HG03442 (cell line): ENCODE results near the gene RGS18.
"Not testable (repeated sequence)": the region's sequence is repeated elsewhere in the genome, so short reads cannot be mapped to it uniquely, and the experiment has no call there.

Source experiments
- ATAC-seq: cut with Tn5 transposase; IDR thresholded peaks from one replicate; pipeline ENCODE4 v1.9.1; 2021; ENCODE audit warnings: mild to moderate bottlenecking, moderate library complexity; ENCODE audit not compliant: unreplicated experiment

Gene RGS18, protein sequence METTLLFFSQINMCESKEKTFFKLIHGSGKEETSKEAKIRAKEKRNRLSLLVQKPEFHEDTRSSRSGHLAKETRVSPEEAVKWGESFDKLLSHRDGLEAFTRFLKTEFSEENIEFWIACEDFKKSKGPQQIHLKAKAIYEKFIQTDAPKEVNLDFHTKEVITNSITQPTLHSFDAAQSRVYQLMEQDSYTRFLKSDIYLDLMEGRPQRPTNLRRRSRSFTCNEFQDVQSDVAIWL

DNA sequence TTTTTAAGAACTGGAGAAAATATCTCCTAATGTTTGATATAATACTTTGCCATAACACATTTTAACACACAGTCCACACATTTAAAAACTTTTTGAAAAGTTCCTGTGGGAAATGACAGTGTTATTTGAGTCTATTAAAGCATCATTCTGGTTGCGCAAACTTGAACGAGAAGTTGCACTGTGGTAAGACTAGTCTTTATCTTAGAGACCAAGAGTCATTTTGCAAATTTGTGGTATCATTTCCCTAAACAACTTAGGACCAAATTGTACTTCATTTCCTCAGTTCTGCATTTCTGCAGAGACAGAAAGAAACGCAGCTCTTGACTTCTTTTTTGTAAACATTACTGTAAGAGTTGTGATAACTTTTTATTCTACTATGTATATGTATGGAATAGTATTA lies at the start of gene RGS18:
Gene RGS18 (plus strand): TSS at position 282 of the 400 bp plus-strand sequence. CDS start 176 bp downstream, outside the sequence.
- ATAC-seq, result peak; percentile 89

DNA sequence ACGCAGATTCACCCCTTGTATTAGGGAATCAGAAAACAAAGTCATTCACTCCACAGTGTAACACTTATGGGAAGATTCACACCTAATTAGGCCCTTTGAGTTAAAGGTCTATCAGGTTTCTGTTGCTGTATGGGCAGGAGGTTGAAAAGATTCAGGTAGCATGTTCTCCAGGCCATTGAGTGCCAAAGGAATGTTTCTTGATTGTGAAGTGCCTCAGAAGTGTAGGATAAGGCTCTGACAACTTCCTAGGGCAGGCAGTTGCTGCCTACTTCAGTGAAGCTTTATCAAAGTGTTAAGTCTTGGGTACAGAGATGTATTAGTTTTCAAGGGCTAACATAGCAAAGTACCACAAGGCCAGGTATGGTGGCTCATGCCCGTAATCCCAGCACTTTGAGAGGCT lies 48.7 kb upstream of the RGS18 start:
- no peak for ATAC-seq

DNA sequence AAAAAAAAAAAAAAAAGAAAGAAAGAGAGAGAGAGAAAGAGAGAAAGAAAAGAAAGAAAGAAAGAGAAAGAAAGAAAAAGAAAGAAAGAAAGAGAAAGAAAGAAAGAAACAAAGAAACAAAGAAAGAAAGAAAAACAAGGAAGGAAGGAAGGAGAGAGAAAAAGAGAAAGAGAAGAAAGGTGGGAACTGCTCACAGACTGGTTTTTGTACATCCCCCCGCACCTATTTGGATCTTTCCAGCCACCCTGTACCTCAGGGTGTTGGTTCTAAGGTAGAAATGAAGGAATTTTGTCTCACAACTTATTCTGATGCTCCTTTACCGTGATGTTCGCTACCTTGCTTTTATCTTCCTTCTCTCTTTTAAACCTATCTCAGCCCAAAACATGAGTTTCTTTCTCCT lies 43.3 kb upstream of the RGS18 start:
- ATAC-seq, result no peak

DNA sequence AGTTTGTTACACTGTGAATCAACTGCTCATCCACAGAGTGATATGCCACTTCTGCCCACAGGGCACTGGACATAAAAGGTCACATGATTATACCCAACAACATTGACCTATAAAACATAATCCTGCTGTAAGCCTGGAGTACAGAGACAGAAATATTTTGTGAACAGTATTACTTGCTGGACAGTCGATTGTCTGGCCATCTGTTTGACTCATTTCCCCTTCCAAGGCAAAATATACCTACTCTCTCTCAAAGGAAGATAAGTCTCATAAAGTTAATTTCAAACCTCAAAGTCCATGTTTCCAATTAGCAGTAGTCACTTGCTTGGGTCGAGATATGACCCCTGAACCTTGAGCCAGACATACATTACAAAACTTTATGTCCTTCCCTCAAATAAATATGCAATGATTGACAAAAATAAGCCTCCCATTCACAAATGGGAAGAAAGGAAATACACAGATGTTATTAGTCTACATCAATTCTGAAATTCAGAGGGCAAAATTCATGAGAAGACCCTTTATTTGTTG lies 39.3 kb upstream of the RGS18 start:
- ATAC-seq, result no peak

DNA sequence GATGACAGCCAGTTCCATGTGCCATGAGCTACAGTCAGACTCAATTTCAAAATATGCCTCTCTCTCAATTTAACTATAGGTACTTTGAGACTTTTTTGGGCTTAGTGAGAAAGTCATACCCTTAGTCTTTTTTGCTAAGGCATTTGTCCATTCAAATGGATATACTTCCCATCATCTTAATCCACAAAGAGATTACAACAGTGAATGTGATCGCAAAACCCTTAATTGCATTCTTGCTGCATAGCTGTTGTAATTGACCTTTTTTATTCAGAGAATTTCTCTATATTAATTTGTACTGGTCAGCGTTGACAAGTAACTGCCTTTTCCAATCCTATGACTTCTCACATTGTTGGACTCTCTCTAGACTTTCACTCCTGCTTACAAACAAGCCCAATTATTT lies 38.6 kb upstream of the RGS18 start:
- ATAC-seq, result no peak

DNA sequence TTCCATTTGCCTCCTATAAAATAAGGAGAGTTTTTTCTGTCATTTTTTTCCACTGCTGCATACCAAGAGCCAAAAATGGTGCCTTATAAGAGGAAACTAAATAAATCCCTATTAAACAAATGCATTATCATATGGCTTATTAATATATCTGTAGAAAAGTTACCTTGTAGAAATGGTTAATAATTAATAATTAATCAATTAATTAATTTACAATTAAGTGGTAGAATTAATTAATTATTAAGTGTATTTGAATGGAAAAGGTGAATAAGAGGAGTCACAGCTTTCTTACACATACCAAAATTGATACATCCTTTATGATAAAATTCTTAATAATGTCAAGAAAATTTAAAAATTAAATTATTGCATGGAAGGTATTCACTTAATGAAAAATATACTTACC lies 35.6 kb upstream of the RGS18 start:
- ATAC-seq, result no peak

DNA sequence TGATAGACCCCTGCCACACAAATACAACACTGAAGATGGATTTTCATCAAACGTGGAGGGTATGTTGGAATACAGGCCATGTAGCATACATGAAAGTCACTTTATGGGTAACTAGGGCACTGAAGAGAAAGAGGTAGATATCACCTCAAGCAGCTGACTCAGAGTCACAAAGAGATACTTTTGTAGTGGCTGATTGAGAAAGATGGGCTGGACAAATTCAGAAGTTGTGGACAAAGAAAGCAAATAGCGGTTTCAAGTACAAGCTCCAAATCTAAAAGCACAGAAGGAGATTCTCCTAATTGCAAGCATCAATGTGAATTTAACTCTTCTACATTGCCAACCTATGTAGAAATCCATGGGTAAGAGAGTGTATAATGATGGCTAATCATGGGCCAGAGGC lies 35.0 kb upstream of the RGS18 start:
- no peak for ATAC-seq

DNA sequence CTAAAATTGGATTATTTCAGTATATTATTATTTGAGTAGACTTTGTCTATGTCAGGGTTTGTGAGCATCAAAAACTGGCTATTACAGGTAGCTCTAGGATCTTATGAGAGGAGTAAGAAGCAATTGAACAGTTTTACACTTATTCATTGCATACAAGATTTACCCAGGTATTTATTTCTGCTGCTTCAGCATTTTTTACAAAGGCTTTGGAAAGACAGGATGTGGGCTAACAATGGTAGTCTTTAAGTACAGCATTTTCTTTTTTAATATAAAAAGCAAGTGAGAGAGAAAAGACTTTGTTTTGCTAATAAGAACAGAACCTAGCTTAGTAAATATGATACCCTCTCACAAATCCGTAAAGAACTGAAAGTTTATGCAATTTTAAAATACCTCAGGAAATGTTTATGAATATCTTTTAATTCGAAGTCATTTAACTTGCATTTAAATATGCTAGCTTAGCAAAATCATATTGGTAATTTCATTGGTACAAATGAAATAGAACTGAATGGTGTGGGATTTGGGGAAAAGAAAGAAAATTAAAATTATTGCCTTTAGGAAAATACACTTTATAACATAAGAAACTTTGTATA lies 32.1 kb upstream of the RGS18 start:
- no peak for ATAC-seq

DNA sequence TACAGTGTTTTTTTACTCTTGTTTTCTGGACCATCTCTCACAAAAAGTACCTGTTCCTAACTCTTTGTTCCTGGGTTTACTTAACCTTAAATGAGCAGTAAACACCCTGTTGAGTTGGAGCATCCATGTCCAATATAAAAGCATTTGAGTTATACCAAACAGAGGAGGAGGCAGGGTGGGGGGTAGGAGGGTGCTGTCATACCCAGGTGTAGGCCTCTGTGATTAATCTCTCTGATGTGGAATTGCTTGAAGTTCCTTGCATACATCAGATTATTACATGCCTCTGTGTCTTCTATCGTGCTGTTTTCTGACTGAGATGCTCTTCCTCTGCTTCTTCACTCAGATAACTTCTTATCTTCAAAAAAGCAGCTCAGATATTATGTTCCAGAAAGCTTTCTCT lies 28.1 kb upstream of the RGS18 start:
- no peak for ATAC-seq

DNA sequence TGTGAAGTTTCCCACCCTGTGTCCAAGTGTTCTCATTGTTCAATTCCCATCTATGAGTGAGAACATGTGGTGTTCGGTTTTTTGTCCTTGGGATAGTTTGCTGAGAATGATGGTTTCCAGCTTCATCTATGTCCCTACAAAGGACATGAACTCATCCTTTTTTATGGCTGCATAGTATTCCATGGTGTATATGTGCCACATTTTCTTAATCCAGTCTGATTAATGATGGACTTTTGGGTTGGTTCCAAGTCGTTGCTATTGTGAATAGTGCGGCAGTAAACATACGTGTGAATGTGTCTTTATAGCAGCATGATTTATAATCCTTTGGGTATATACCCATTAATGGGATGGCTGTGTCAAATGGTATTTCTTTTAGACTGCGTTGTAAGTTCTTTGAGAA lies 27.4 kb upstream of the RGS18 start:
- not testable (repeated sequence) for ATAC-seq

DNA sequence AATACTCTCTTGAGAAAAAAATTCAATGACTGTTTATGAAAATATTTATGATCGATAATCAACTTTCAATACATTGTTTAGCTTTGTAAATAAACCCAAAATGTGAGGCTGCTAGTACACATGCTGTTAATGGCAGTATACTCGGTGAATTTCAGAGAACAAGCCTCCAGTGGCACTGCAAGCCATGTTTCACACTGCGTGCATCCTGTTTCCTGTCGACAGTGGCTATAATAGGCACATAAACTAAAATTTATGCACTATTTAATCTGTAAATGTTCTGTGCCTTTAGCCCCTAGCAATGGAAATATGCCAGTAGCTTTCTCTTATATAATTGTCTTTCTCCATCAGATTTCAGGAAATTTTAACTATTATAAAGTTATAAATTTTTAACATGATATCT lies 26.3 kb upstream of the RGS18 start:
- no peak for ATAC-seq

DNA sequence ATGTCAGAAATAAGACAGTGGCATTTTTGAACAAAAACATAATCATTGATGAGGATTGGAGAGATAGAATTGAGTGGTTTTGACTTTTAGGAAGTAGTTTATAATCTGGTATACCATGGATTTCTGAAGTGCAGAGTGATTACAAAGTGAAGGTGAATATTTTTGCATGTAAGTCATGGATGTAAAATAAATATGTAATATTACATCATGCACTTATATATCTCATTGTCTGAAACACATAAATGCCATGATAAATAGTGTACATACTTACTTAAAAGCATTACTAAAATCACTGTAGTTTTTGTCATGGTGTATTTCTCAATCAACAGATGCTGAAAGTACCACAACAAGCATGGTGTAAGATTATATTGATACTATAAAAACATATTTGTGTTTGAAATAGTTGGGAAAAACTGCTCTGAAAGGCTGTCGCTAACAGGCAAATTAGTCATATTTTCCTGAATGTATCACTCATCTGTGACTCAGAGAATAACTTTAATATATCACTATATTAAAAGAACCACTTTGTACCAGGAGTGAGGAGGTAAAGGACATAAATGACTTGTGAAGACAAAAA lies 24.8 kb upstream of the RGS18 start:
- no peak for ATAC-seq

DNA sequence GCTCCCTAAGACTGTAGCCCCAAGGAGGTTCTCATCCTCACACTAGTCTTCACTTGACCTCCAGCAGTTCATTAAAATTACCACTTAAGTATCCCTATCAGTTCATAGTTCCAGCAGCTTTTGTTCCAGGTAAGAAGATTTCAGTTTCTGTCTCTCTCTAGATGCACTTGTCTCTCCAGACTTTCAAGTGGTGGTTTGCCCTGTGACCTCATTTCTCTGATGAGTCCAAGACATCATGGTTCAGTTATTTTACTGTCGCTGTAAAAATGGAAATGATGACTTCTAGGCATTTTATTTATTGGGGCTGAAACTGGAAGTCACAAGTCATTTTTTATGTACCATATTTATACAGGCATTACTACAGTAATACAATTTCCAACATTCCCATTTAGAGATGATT lies 17.9 kb upstream of the RGS18 start:
- no peak for ATAC-seq

DNA sequence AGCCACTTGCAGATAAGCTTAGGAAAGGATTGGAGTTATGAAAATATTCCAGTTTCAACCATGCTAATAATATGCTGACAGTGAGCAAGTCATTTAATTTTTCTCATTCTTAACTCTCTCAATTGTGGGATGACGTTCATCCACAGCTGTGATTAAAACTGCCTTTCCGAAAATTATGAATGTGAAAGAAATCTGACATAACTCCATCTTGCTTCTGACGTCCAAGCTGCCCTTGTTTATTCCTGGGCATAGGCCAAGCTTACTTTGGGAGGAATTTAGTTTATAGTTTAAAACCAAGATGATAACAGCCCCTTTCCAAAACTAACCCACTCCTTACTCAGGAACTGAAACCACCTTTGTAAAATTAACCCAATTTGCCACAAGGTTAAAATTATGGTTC lies 11.0 kb upstream of the RGS18 start:
- ATAC-seq, result no peak

DNA sequence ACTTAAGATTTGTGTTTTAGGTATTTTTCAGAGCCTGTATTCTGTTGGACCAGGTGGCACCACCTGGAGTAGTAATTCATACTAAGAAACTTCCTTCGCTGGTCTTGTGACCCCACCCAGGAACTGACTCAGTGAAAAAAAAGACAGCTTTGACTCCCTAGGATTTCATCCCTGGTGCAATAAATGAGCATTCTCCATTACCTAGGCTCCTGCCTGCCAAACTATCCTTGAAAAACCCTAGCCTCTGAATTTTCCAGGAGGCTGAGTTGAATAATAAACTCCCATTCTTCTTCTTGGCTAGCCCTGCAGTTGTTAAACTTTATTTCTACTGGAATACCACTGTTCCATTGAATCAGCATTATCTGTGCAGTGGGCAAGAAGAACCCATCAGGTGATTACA lies 10.6 kb upstream of the RGS18 start:
- no peak for ATAC-seq

DNA sequence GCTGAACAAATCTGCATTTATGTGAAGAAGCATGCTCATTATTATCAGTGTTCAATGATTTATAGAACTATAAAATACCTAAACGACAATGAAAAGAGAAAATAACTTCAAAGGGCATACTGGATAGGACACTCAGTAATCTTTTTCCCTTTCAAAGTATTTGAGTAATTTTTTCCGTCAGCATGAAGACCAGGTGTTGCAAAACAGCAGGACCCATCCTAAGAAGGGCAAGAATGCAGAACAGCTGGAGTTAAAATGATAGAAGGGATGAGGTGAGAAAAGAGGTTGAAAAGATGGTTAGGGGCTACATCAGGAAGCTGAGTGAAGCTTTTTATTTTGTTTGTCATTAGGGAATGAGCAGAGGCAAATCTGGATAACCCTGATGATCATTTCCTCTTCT lies 7.1 kb upstream of the RGS18 start:
- ATAC-seq, result no peak

DNA sequence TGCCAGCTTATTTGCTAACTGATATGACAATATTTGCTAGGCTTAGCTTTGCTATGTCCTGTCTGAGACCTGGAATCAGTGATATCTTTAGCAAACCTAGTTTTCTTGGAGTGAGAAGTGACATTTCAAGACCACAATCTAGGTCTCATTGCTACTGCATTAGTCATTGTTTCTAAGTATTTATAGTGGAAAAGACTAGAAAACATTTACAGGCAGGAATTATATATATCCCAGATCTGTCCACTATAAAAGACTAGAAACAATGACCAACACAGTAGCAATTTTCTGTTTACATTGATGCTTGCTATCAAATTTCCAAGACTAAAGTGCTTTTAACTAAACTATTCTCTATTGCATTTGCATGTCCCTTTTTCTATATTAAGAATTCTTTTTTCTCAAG lies 5.0 kb upstream of the RGS18 start:
- ATAC-seq, result no peak

DNA sequence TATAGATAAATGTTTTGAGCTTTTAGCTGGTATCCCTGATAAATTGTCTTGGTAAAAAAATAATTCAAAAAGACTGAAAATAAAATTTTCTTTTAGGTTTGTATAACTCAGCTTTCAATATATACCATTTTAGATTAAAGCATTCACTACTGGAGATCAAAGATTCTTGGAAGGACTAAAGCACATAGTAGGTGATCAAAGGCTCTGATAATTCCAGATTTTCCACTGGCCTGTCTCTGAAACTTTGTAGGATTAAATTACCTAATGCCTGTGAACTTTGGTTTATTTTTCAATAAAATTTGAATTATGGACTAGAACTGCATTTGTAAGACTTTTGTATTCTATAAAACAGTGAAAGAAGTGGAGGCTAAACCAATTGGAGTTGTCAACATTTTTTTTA lies 1.2 kb upstream of the RGS18 start:
- no peak for ATAC-seq

DNA sequence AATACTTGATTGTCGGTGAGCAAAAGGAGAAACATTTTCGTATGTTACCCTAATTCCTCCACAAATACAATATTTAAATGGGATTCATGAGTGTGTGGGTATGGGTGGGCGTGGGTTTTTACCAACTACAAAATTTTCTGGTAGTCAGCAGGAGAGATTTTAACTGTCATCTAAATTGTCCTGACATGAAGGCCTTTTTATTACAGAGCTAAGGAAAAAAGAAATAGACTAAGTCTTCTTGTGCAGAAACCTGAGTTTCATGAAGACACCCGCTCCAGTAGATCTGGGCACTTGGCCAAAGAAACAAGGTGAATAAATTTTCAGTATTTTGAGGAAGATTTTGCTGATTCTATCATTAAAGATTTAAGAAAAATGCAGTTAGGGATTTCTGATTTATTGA lies 752 bp downstream of the RGS18 start:
- no peak for ATAC-seq

DNA sequence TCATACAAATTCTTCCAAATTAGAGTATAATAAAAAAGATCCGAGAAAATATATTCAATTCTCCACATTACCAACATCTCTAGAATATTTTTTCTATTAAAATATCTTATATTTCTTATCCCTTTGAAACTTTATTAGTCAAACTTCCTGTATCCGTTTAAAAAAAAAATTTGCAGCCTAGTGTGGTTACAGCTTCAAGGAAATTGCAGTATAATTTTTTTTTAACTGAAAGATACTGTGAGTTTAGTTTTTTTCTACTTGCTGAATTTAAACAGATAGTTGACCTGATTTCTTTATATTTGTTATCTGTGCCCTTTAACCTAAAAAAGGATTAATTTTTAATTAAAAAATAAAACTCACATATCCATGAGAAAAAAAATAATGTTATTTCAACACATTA lies 1.5 kb downstream of the RGS18 start:
- ATAC-seq, result no peak

DNA sequence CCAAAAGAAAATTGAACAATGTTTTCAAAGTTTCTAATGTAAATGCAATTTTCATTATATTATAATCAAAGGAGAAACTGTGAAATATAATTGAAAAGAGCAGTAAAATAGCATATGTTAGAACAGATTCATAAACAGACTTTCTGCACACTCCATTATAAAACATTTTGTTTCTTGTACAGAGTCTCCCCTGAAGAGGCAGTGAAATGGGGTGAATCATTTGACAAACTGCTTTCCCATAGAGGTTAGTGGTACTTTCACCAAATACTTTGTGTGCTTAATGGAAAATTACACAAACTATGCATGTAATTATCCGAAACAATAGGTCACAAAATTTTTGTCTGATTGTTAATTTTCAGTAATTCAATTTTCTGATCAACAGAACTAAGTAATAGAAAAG lies 1.9 kb downstream of the RGS18 start:
- ATAC-seq, result no peak

DNA sequence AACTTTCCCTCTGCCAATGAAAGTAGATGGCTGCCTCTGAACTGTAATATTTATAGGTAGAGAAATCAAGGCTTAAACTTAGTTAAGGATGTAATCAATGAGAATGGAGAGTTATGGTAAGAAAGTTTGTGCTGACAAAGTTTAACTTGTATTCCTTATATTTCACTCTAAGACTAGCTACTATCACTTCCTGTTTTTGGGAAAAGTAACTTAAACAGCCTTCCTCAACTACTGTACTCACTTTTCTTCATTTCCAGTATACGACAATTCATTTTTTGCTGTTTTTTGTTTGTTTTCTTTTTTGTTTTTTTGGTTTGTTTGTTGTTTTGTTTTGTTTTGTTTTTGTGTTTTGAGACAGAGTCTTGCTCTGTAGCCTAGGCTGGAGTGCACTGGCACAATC lies 3.7 kb downstream of the RGS18 start:
- no peak for ATAC-seq

DNA sequence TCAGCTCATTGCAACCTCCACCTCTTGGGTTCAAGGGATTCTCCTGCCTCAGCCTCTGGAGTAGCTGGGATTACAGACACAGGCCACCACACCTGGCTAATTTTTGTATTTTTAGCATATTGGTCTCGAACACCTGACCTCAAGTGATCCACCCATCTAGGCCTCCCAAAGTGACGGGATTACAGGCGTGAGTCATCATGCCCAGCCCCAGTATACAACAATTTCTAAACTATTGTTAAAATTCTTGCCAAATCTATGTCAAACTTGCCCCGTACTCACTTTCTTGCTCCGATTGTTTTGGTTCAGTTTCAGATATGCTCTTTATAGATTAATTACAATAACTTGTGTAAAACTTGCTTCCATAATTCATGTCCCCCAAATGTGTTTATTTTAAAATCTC lies 4.1 kb downstream of the RGS18 start:
- no peak for ATAC-seq
